HG03159 (cell line): ENCODE measurements around the gene METTL25B.

Experiments
- ATAC-seq: cut with Tn5 transposase; IDR thresholded peaks from one replicate; pipeline ENCODE4 v1.9.1; 2021; ENCODE audit warnings: mild to moderate bottlenecking, moderate library complexity; ENCODE audit not compliant: unreplicated experiment

METTL25B gene

GRCh38 chr1:156700736-156701531 is 27.3 kb upstream of the METTL25B start:
- no peak for ATAC-seq

DNA sequence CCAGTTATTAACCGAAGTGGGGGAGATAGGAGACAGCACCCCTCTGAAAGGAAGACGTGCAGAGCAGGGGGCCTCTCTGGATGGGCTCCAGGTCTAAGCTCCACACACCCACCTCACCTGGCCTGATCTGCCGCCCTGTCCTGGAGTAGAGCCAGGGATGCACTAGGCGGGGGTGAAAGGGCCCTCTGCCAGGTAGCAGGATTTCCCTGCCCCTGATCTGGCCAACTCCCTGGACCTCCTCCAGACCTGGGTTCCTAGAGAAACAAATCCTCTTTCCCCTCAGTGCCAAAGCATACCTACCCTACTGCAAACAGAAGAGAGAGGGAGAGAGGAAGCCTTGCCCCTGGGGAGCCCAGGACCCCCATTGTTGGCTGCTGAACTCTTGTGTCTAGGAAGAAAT is 24.9 kb upstream of the METTL25B start:
- ATAC-seq = no peak

DNA sequence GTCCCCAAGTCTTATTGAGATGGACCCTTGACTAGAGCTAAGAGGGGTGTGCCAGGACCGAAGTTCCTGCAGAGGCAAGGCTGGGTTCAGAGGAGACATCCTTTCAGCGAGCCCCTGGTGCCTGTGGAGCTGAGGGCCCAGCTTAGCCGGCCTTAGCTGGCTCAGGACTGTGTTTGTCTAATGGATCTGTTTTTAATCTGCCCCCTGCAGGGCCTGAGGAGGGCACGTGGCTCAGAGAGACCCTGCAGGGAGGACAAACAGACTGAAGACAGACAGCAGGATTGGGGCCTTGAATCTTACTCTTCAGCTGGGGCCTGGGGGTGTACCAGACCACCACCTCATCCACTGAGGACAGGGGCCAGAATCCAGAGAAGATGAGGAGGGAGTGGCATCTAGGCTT is 24.5 kb upstream of the METTL25B start:
- no peak for ATAC-seq

- ATAC-seq = no peak
Measured at GRCh38 chr1:156704166-156704711, 24.0 kb upstream of the METTL25B start.

- ATAC-seq = no peak
Measured at GRCh38 chr1:156704930-156705320, 23.3 kb upstream of the METTL25B start.

DNA sequence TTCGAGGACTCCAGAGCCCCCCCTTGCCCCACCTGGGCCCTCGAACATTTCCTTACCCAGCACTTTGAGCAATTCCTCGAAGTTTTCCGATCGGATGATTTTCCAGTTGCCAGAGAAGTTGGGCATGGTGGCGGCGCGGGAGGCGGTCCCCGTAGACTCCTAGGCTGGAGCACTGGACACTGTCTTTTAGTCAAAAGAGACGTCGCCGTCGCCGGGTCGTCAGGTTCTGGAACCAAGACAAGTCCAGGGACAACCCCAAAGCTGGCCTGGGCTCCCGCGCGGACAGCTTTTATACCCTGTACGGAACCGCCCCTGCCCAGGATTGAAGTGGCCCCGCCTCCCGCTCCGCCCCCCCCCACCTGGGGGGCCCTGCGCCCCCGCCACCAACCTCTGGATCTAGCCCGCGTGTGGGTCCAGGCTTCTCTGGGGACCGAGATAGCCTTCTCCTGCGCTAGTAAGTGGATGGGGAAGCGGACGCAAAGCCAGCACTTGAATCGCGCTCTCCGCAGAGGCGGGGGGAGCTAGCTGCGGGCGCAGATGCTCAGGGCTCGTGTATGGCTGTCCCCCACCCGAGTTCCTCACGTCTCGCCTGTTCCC is 22.9 kb upstream of the METTL25B start, which contains the start of gene CRABP2:
TSS of gene CRABP2 (minus strand) at position 263 of the 597 bp plus-strand sequence. CDS start at position 126, 137 bp downstream.
- no peak for ATAC-seq

GRCh38 chr1:156705918-156706656 is 22.2 kb upstream of the METTL25B start:
- no peak for ATAC-seq

GRCh38 chr1:156706657-156707416 is 21.4 kb upstream of the METTL25B start:
- ATAC-seq = no peak

GRCh38 chr1:156707417-156708217 is 20.7 kb upstream of the METTL25B start:
- ATAC-seq = no peak

- ATAC-seq = no peak
Measured at GRCh38 chr1:156708218-156708661, 20.0 kb upstream of the METTL25B start.

DNA sequence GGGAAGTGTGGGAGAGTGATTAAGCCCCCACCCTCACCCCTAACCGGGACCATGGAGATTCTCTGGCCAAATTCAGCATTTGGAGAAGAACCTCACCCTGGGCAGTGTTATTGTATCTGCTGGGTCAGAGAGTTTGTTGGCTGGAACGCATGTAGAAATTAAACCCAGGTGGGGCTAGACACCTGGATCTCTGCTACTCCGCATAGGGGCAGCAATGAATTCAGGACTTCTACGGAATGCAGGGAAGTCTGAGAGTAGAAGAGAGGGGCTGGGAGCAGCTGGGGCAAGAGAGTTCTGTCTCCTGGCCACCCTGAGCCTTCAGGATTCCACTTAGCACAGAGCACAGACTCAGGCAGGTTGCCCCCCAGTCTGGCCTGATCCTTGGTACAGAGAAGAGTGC is 19.2 kb upstream of the METTL25B start:
- ATAC-seq = no peak

- no peak for ATAC-seq
Measured at GRCh38 chr1:156709757-156710489, 18.3 kb upstream of the METTL25B start.

GRCh38 chr1:156711011-156711817 is 17.1 kb upstream of the METTL25B start:
- ATAC-seq = no peak

DNA sequence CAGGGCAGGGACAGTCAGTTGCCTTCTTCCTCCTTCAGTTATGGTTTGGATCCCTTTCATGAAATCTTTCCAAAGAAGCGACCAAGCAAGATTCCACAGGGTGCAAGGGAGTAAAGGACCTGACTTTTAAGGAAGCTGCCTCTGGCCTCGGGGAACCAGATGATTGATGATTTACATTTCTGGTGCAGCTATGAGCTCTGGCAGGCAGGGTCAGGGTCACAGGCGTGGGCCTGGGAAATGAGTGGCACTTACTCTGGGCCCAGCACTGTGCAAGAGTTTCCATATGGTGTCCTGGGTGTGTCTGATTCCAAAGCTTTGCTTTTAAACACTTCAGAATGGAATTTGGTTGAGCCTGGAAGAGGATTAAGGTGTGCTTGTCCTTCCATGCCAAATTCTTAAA is 15.6 kb upstream of the METTL25B start:
- ATAC-seq = no peak

- no peak for ATAC-seq
Measured at GRCh38 chr1:156714830-156715229, 13.4 kb upstream of the METTL25B start.

- no peak for ATAC-seq
Measured at GRCh38 chr1:156717351-156717750, 10.9 kb upstream of the METTL25B start.

- no peak for ATAC-seq
Measured at GRCh38 chr1:156721131-156721530, 7.1 kb upstream of the METTL25B start.

DNA sequence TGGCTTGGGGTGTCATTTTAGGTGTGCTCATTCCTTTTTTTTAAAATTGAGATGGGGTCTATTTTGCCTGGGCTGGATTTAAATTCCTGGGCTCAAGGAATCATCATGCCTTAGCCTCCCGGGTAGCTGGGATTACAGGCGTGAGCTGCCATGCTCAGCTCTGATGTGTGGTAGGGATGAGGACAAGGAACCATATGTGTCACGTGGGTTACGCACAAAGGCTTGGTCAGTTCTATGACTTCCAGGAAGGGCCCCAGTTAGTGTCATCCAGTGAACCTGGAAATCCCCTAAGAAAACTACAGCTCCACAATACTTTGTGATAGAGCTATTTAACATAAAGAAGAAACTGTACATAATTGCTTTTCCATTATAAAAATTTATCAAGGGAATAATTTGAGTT is 6.7 kb upstream of the METTL25B start:
- no peak for ATAC-seq
